Effector memory CD4-positive, alpha-beta T cell (primary cell): ENCODE measurements around the gene F13B.
"Not testable (repeated sequence)": the region's sequence is repeated elsewhere in the genome, so short reads cannot be mapped to it uniquely, and the experiment has no call there.

Source experiments
- DNase-seq, 3 donors: peaks; one replicate each; pipeline ENCODE4 v3.0.0-alpha.2; 2020
- H3K27ac ChIP-seq: 2 replicates; pipeline ENCODE4 v1.7.0; 2013; ENCODE audit warnings: mild to moderate bottlenecking, low read length, moderate library complexity; ENCODE audit not compliant: insufficient read depth, poor library complexity, severe bottlenecking
- H3K27me3 ChIP-seq: replicated peaks from 2 replicates; pipeline ENCODE4 v1.7.0; 2013; ENCODE audit warnings: mild to moderate bottlenecking, low read length; ENCODE audit not compliant: insufficient read depth, control insufficient read depth, poor library complexity, severe bottlenecking
- H3K36me3 ChIP-seq: 2 replicates; pipeline ENCODE4 v1.7.0; 2013; ENCODE audit warnings: mild to moderate bottlenecking, low read length, moderate library complexity; ENCODE audit not compliant: control insufficient read depth, insufficient read depth
- H3K4me1 ChIP-seq: 2 replicates; pipeline ENCODE4 v1.7.0; 2013; ENCODE audit warnings: low read length, mild to moderate bottlenecking; ENCODE audit not compliant: control insufficient read depth, insufficient read depth, poor library complexity, severe bottlenecking
- H3K4me3 ChIP-seq: 2 replicates; pipeline ENCODE4 v1.7.0; 2013; ENCODE audit warnings: low read length, low read depth, mild to moderate bottlenecking; ENCODE audit not compliant: insufficient read depth, poor library complexity, severe bottlenecking
- H3K9me3 ChIP-seq: 2 replicates; pipeline ENCODE4 v1.7.0; 2013; ENCODE audit warnings: mild to moderate bottlenecking, low read length, moderate library complexity; ENCODE audit not compliant: control insufficient read depth

F13B gene

GRCh38 chr1:197017558-197018146 is 49.4 kb downstream of the F13B start:
- Histone ChIP-seq H3K36me3 (no peaks in the 10 kb centered on the region), H3K4me3 (no peak overlapping the region), H3K4me1 (no peaks in the 10 kb centered on the region), H3K9me3 (no peaks in the 10 kb centered on the region), H3K27me3 (no peaks in the 10 kb centered on the region), H3K27ac (no peak overlapping the region)
- DNase-seq: no peak

GRCh38 chr1:197016751-197017150 is 50.3 kb downstream of the F13B start:
- H3K27ac ChIP-seq: no peak overlapping the region
- no peaks in the 10 kb centered on the region for H3K36me3 ChIP-seq
- H3K4me3 ChIP-seq: no peak overlapping the region
- H3K4me1 ChIP-seq: no peaks in the 10 kb centered on the region
- H3K27me3 ChIP-seq: no peaks in the 10 kb centered on the region
- no peaks in the 10 kb centered on the region for H3K9me3 ChIP-seq
- DNase-seq: no peak

- H3K27me3 ChIP-seq: no peaks in the 10 kb centered on the region
- no peaks in the 10 kb centered on the region for H3K36me3 ChIP-seq
- H3K9me3 ChIP-seq: no peaks in the 10 kb centered on the region
- DNase-seq: no peak
- H3K27ac ChIP-seq: no peak overlapping the region
- H3K4me3 ChIP-seq: no peak overlapping the region
- H3K4me1 ChIP-seq: no peaks in the 10 kb centered on the region
Observed at GRCh38 chr1:197013234-197013633, 53.8 kb downstream of the F13B start.

GRCh38 chr1:197011614-197012013 is 55.4 kb downstream of the F13B start:
- DNase-seq: no peak
- no peaks in the 10 kb centered on the region for H3K9me3 ChIP-seq
- no peak overlapping the region for H3K4me3 ChIP-seq
- H3K27me3 ChIP-seq: no peaks in the 10 kb centered on the region
- no peaks in the 10 kb centered on the region for H3K4me1 ChIP-seq
- H3K27ac ChIP-seq: no peak overlapping the region
- no peaks in the 10 kb centered on the region for H3K36me3 ChIP-seq

GRCh38 chr1:197008861-197009260 is 58.2 kb downstream of the F13B start:
- H3K9me3 ChIP-seq: no peaks in the 10 kb centered on the region
- no peaks in the 10 kb centered on the region for H3K4me1 ChIP-seq
- no peaks in the 10 kb centered on the region for H3K27me3 ChIP-seq
- H3K27ac ChIP-seq: no peak overlapping the region
- no peaks in the 10 kb centered on the region for H3K36me3 ChIP-seq
- H3K4me3 ChIP-seq: no peak overlapping the region
- DNase-seq: no peak

GRCh38 chr1:197003132-197003531 is 63.9 kb downstream of the F13B start:
- no peaks in the 10 kb centered on the region for H3K27me3 ChIP-seq
- no peaks in the 10 kb centered on the region for H3K9me3 ChIP-seq
- DNase-seq: no peak
- H3K36me3 ChIP-seq: no peaks in the 10 kb centered on the region
- H3K4me3 ChIP-seq: no peak overlapping the region
- H3K27ac ChIP-seq: no peak overlapping the region
- H3K4me1 ChIP-seq: no peaks in the 10 kb centered on the region

GRCh38 chr1:197001828-197002227 is 65.2 kb downstream of the F13B start:
- Histone ChIP-seq H3K9me3 (no peaks in the 10 kb centered on the region), H3K27ac (no peak overlapping the region), H3K4me3 (no peak overlapping the region), H3K4me1 (no peaks in the 10 kb centered on the region), H3K27me3 (no peaks in the 10 kb centered on the region), H3K36me3 (no peaks in the 10 kb centered on the region)
- DNase-seq: no peak

- H3K9me3 ChIP-seq: no peaks in the 10 kb centered on the region
- no peaks in the 10 kb centered on the region for H3K27me3 ChIP-seq
- H3K36me3 ChIP-seq: no peaks in the 10 kb centered on the region
- no peaks in the 10 kb centered on the region for H3K4me1 ChIP-seq
- DNase-seq: no peak
- H3K27ac ChIP-seq: no peak overlapping the region
- no peak overlapping the region for H3K4me3 ChIP-seq
Observed at GRCh38 chr1:196997423-196997822, 69.6 kb downstream of the F13B start.

- Histone ChIP-seq H3K4me1 (no peaks in the 10 kb centered on the region), H3K27me3 (no peaks in the 10 kb centered on the region), H3K27ac (no peak overlapping the region), H3K36me3 (no peaks in the 10 kb centered on the region), H3K9me3 (no peaks in the 10 kb centered on the region), H3K4me3 (no peak overlapping the region)
- DNase-seq: no peak
Observed at GRCh38 chr1:196993916-196994315, 73.1 kb downstream of the F13B start.

GRCh38 chr1:196991919-196992651 is 75.0 kb downstream of the F13B start:
- not testable (repeated sequence) for H3K36me3 ChIP-seq, H3K4me3 ChIP-seq, H3K27me3 ChIP-seq, H3K27ac ChIP-seq, H3K9me3 ChIP-seq, DNase-seq, H3K4me1 ChIP-seq
